PC-3 (cell line): ENCODE results near the gene NSMF. TPM values are rescaled to one million over a fixed set of nuclear protein-coding genes. Genes with fewer than 3 reads are reported as not detected.

ENCODE experiments used
- ATAC-seq: fragments of 200-7000 bp; cut with Tn5 transposase; 2 replicates; pipeline ENCODE4 v1.9.1; 2020; ENCODE audit warnings: mild to moderate bottlenecking, moderate library complexity
- BruUV-seq: library from RNA; stranded (reverse); fragments of 400-500 nt; replicated peaks from 2 replicates; lab custom pipeline; 2021; lab: Mats Ljungman, UMichigan
- CTCF ChIA-PET: fragments of 300-600 bp; sonication (Branson Sonifier 250); formaldehyde crosslinking; loops from one replicate; lab custom pipeline; 2022; ENCODE audit warnings: antibody characterized with exemption; lab: Charles Lee
- POLR2A ChIA-PET: fragments of 300-600 bp; sonication (Branson Sonifier 250); formaldehyde crosslinking; loops from one replicate; lab custom pipeline; 2022; ENCODE audit warnings: antibody characterized with exemption; ENCODE audit not compliant: unreplicated experiment; lab: Charles Lee
- DNase-seq: peaks from one replicate; pipeline ENCODE4 v3.0.0-alpha.2; 2015
- H2AFZ ChIP-seq: fragments of 300-600 bp; sonication (generic); 2 replicates; pipeline ENCODE4 v1.6.0; 2016; ENCODE audit warnings: antibody characterized with exemption, low read length
- H3F3A ChIP-seq: fragments of 300-600 bp; sonication (generic); one replicate; pipeline ENCODE4 v1.6.0; 2017; ENCODE audit warnings: antibody characterized with exemption, low read length, control low read depth, mild to moderate bottlenecking; ENCODE audit not compliant: unreplicated experiment
- H3K27ac ChIP-seq: fragments of 300-600 bp; sonication (generic); 2 replicates; pipeline ENCODE4 v1.5.1; 2016; ENCODE audit warnings: mild to moderate bottlenecking, low read length
- H3K27me3 ChIP-seq: fragments of 300-600 bp; sonication (generic); 2 replicates; pipeline ENCODE4 v1.6.1; 2016; ENCODE audit warnings: low read length, mixed read lengths
- H3K36me3 ChIP-seq: fragments of 300-600 bp; sonication (generic); 2 replicates; pipeline ENCODE4 v1.6.1; 2016; ENCODE audit warnings: low read depth, mixed run types, low read length, mixed read lengths
- H3K4me1 ChIP-seq: fragments of 300-600 bp; sonication (generic); 2 replicates; pipeline ENCODE4 v1.5.1; 2016; ENCODE audit warnings: low read length; ENCODE audit not compliant: insufficient read depth
- H3K4me2 ChIP-seq: fragments of 300-600 bp; sonication (generic); 2 replicates; pipeline ENCODE4 v1.6.0; 2016; ENCODE audit warnings: low read length
- H3K4me3 ChIP-seq: fragments of 300-600 bp; sonication (generic); 2 replicates; pipeline ENCODE4 v1.5.1; 2016; ENCODE audit warnings: mild to moderate bottlenecking, low read length, mixed read lengths
- H3K79me2 ChIP-seq: fragments of 300-600 bp; sonication (generic); 2 replicates; pipeline ENCODE4 v1.6.1; 2017; ENCODE audit warnings: low read length, mixed read lengths
- H3K9ac ChIP-seq: fragments of 300-600 bp; sonication (generic); 2 replicates; pipeline ENCODE4 v1.6.0; 2016; ENCODE audit warnings: mild to moderate bottlenecking, low read length
- H3K9me2 ChIP-seq: fragments of 300-600 bp; sonication (generic); replicated peaks from 2 replicates; pipeline ENCODE4 v1.6.1; 2016; ENCODE audit warnings: mixed run types, low read length, mixed read lengths
- H3K9me3 ChIP-seq: fragments of 300-600 bp; sonication (generic); 2 replicates; pipeline ENCODE4 v1.6.1; 2016; ENCODE audit warnings: low read length, mixed read lengths
- H4K20me1 ChIP-seq: fragments of 300-600 bp; sonication (generic); 2 replicates; pipeline ENCODE4 v1.6.1; 2016; ENCODE audit warnings: low read length, mixed read lengths
- CTCF ChIP-seq: fragments of 300-600 bp; sonication (generic); conservative IDR thresholded peaks from 2 replicates; pipeline ENCODE4 v1.5.1; 2017; ENCODE audit warnings: antibody characterized with exemption, low read depth, mild to moderate bottlenecking, low read length
- EZH2 ChIP-seq: fragments of 300-600 bp; sonication (generic); IDR thresholded peaks from one replicate; pipeline ENCODE4 v1.6.1; 2017; ENCODE audit warnings: antibody characterized with exemption, mild to moderate bottlenecking, low read length; ENCODE audit not compliant: unreplicated experiment
- EZH2phosphoT487 ChIP-seq: fragments of 300-600 bp; sonication (generic); IDR thresholded peaks from 2 replicates; pipeline ENCODE4 v1.6.1; 2018; ENCODE audit warnings: mild to moderate bottlenecking, antibody characterized with exemption, low read length, borderline replicate concordance
- intact Hi-C: fragments of 100-400 bp; cut with micrococcal nuclease; formaldehyde crosslinking; loops from 2 replicates; pipeline ENCODE4 v1.9.0; 2023
- total RNA-seq: library from RNA; depleted of rRNA; stranded (reverse); fragments of >200 nt; gene quantifications from 2 replicates; pipeline ENCODE4 v1.2.3, GENCODE V29; 2014

Gene NSMF
- total RNA-seq, 1 experiment from 2014 or later = 30.8 TPM

GRCh38 chr9:137430723-137431415 is 28.3 kb downstream of the NSMF start:
- TF ChIP-seq CTCF (no peak), EZH2 (no peak), EZH2phosphoT487 (no peak)
- no peaks in the 10 kb centered on the region for H4K20me1 ChIP-seq
- no peaks in the 10 kb centered on the region for H3K9me2 ChIP-seq
- no peak overlapping the region for H2AFZ ChIP-seq
- ATAC-seq (no peak), DNase-seq (no peak)
- no peaks in the 10 kb centered on the region for H3K79me2 ChIP-seq
- H3K27ac ChIP-seq = no peak overlapping the region
- H3K4me1 ChIP-seq = peaks cover 5% of the 10 kb centered on the region
- no peaks in the 10 kb centered on the region for H3F3A ChIP-seq
- intact Hi-C loops = no loop called here
- no peak overlapping the region for H3K4me3 ChIP-seq
- BruUV-seq = no TSS peak
- ChIA-PET CTCF (no interaction called here), POLR2A (no interaction called here)
- H3K9ac ChIP-seq = no peak overlapping the region
- H3K4me2 ChIP-seq = no peak overlapping the region
- no peaks in the 10 kb centered on the region for H3K36me3 ChIP-seq
- no peaks in the 10 kb centered on the region for H3K27me3 ChIP-seq
- no peaks in the 10 kb centered on the region for H3K9me3 ChIP-seq

- Histone ChIP-seq H2AFZ (no peak overlapping the region), H3K4me3 (no peak overlapping the region), H3K9me3 (no peaks in the 10 kb centered on the region), H3F3A (no peaks in the 10 kb centered on the region), H3K4me1 (no peaks in the 10 kb centered on the region), H3K9me2 (no peaks in the 10 kb centered on the region), H3K4me2 (no peak overlapping the region), H3K27me3 (no peaks in the 10 kb centered on the region), H3K27ac (no peak overlapping the region), H4K20me1 (no peaks in the 10 kb centered on the region), H3K36me3 (no peaks in the 10 kb centered on the region), H3K9ac (no peak overlapping the region), H3K79me2 (no peaks in the 10 kb centered on the region)
- no peak for TF ChIP-seq EZH2
- TF ChIP-seq CTCF = no peak
- no peak for TF ChIP-seq EZH2phosphoT487
- ChIA-PET POLR2A (no interaction called here), CTCF (no interaction called here)
- DNase-seq (peak; percentile 40), ATAC-seq (peak; percentile 57)
- intact Hi-C loops = no loop called here
- no TSS peak for BruUV-seq
These were observed 29.0 kb downstream of the NSMF start for GRCh38 chr9:137429974-137430722.

- TF ChIP-seq EZH2phosphoT487 (no peak), EZH2 (no peak), CTCF (no peak)
- no peak for DNase-seq
These were observed 29.6 kb downstream of the NSMF start for GRCh38 chr9:137429546-137429890.

More at GRCh38 chr9:137429546-137429890, 29.6 kb downstream of the NSMF start:
- Histone ChIP-seq H4K20me1 (no peaks in the 10 kb centered on the region), H2AFZ (no peak overlapping the region), H3K9me3 (no peaks in the 10 kb centered on the region), H3K4me1 (no peaks in the 10 kb centered on the region), H3K79me2 (no peaks in the 10 kb centered on the region), H3K9me2 (no peaks in the 10 kb centered on the region), H3K27me3 (no peaks in the 10 kb centered on the region), H3K4me2 (no peak overlapping the region), H3K27ac (no peak overlapping the region), H3K36me3 (no peaks in the 10 kb centered on the region), H3K4me3 (no peak overlapping the region), H3K9ac (no peak overlapping the region), H3F3A (no peaks in the 10 kb centered on the region)
- ATAC-seq = no peak
- ChIA-PET CTCF (no interaction called here), POLR2A (no interaction called here)
- intact Hi-C loops = no loop called here
- no TSS peak for BruUV-seq
